Measurements from ENCODE around the gene PTEN. TPM values are rescaled to one million over a fixed set of nuclear protein-coding genes. Genes with fewer than 3 reads are reported as not detected.
"Not testable (repeated sequence)": the region's sequence is repeated elsewhere in the genome, so short reads cannot be mapped to it uniquely, and the experiment has no call there.

PTEN gene
- total and polyA plus RNA-seq, 2 experiments from 2014 or later: 20.8 to 64.0 TPM

DNA sequence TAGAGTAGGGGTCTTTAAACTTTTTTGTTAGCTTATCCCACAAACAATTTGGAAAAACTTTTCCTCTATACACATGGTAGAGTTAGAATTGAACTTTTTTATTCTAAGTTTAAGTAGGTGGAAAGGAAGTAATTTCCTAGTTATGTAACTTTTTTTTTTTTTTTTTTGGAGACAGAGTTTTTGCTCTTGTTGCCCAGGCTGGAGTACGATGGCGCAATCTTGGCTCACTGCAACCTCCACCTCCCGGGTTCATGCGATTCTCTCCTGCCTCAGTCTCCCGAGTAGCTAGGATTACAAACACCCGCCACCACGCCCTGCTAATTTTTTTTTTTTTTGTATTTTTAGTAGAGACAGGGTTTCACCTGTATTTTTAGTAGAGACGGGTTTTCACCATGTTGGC lies 16.7 kb upstream of the PTEN start:
- not testable (repeated sequence) for H3K9me2 ChIP-seq (ENCODE audit: insufficient read depth); ATAC-seq; DNase-seq (ENCODE audit: low spot score); H2AFZ ChIP-seq; H3K27ac Mint-ChIP-seq; H3K27me3 Mint-ChIP-seq (ENCODE audit: insufficient read depth, low read depth, poor library complexity); H3F3A ChIP-seq (replicated peaks; ENCODE audit: low read depth); H3K36me3 ChIP-seq (ENCODE audit: insufficient read depth); H3K79me2 ChIP-seq (replicated peaks; ENCODE audit: insufficient read depth); H3K27me3 ChIP-seq (ENCODE audit: insufficient read depth); H3K4me3 Mint-ChIP-seq; H3K4me3 ChIP-seq; H3K9me3 Mint-ChIP-seq; H4K20me1 ChIP-seq (replicated peaks; ENCODE audit: insufficient read depth); H3K36me3 Mint-ChIP-seq (ENCODE audit: low read depth); H3K4me2 ChIP-seq; H3K27ac ChIP-seq (ENCODE audit: low read depth)
- peaks cover 14% of the 10 kb centered on the region for H3K4me1 Mint-ChIP-seq
- H3K4me1 ChIP-seq (ENCODE audit: insufficient read depth): 0 out of 2 replicates have a peak, but pooled peaks cover 12% of the 10 kb centered on the region

DNA sequence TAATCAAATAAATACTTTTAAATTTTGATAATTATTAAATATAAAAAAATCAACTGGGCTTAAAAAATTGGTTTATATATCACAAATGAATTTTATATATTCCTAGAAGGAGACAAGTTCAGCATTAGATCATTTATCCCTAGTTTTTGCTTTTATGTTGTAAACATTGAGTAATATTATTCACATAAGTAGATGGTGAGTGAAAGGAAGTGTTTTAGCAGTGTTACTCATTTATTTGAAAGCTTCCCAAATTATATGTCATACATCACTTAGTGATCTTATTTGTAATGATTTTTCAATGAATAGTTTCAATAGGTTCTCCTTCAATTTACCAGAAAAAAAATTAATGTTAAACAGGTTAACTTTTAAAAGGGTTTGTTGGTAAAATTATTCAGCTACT lies 15.9 kb upstream of the PTEN start:
- no peak overlapping the region for H3K4me3 Mint-ChIP-seq
- H3K36me3 Mint-ChIP-seq (ENCODE audit: low read depth): no peaks in the 10 kb centered on the region
- Histone ChIP-seq H3K4me3 (no peak overlapping the region), H3K4me2 (no peak overlapping the region), H3K9me2 (ENCODE audit: insufficient read depth) (no peaks in the 10 kb centered on the region), H3K79me2 (replicated peaks; ENCODE audit: insufficient read depth) (no peaks in the 10 kb centered on the region), H3K36me3 (ENCODE audit: insufficient read depth) (no peaks in the 10 kb centered on the region), H3K27me3 (ENCODE audit: insufficient read depth) (no peaks in the 10 kb centered on the region), H4K20me1 (replicated peaks; ENCODE audit: insufficient read depth) (no peaks in the 10 kb centered on the region), H3F3A (replicated peaks; ENCODE audit: low read depth) (no peaks in the 10 kb centered on the region), H2AFZ (no peak overlapping the region), H3K27ac (ENCODE audit: low read depth) (no peak overlapping the region), H3K4me1 (ENCODE audit: insufficient read depth) (0 out of 2 replicates have a peak, but pooled peaks cover 12% of the 10 kb centered on the region)
- no peaks in the 10 kb centered on the region for H3K9me3 Mint-ChIP-seq
- H3K27ac Mint-ChIP-seq: no peak overlapping the region
- peaks cover 14% of the 10 kb centered on the region for H3K4me1 Mint-ChIP-seq
- DNase-seq (ENCODE audit: low spot score) (no peak), ATAC-seq (no peak)
- no peaks in the 10 kb centered on the region for H3K27me3 Mint-ChIP-seq (ENCODE audit: insufficient read depth, low read depth, poor library complexity)
- TF ChIP-seq POLR2AphosphoS5 (IDR thresholded peaks at IDR 0.05; ENCODE audit: low read depth): no peak
- no peak for TF ChIP-seq CREB1 (CRISPR knock-in tag; IDR thresholded peaks at IDR 0.05; ENCODE audit: low read depth)
- TF ChIP-seq EZH2 (IDR thresholded peaks at IDR 0.05; ENCODE audit: low read depth, unreplicated experiment): no peak
- TF ChIP-seq JUNB (IDR thresholded peaks at IDR 0.05; ENCODE audit: unreplicated experiment): no peak
- TF ChIP-seq, protein P1, sequence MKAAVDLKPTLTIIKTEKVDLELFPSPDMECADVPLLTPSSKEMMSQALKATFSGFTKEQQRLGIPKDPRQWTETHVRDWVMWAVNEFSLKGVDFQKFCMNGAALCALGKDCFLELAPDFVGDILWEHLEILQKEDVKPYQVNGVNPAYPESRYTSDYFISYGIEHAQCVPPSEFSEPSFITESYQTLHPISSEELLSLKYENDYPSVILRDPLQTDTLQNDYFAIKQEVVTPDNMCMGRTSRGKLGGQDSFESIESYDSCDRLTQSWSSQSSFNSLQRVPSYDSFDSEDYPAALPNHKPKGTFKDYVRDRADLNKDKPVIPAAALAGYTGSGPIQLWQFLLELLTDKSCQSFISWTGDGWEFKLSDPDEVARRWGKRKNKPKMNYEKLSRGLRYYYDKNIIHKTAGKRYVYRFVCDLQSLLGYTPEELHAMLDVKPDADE (IDR thresholded peaks at IDR 0.05): no peak
- no peak for TF ChIP-seq ZNF114 (CRISPR knock-in tag; IDR thresholded peaks at IDR 0.05)
- no peak for TF ChIP-seq NANOG (IDR thresholded peaks at IDR 0.05; ENCODE audit: borderline replicate concordance)
- TF ChIP-seq, protein P2, sequence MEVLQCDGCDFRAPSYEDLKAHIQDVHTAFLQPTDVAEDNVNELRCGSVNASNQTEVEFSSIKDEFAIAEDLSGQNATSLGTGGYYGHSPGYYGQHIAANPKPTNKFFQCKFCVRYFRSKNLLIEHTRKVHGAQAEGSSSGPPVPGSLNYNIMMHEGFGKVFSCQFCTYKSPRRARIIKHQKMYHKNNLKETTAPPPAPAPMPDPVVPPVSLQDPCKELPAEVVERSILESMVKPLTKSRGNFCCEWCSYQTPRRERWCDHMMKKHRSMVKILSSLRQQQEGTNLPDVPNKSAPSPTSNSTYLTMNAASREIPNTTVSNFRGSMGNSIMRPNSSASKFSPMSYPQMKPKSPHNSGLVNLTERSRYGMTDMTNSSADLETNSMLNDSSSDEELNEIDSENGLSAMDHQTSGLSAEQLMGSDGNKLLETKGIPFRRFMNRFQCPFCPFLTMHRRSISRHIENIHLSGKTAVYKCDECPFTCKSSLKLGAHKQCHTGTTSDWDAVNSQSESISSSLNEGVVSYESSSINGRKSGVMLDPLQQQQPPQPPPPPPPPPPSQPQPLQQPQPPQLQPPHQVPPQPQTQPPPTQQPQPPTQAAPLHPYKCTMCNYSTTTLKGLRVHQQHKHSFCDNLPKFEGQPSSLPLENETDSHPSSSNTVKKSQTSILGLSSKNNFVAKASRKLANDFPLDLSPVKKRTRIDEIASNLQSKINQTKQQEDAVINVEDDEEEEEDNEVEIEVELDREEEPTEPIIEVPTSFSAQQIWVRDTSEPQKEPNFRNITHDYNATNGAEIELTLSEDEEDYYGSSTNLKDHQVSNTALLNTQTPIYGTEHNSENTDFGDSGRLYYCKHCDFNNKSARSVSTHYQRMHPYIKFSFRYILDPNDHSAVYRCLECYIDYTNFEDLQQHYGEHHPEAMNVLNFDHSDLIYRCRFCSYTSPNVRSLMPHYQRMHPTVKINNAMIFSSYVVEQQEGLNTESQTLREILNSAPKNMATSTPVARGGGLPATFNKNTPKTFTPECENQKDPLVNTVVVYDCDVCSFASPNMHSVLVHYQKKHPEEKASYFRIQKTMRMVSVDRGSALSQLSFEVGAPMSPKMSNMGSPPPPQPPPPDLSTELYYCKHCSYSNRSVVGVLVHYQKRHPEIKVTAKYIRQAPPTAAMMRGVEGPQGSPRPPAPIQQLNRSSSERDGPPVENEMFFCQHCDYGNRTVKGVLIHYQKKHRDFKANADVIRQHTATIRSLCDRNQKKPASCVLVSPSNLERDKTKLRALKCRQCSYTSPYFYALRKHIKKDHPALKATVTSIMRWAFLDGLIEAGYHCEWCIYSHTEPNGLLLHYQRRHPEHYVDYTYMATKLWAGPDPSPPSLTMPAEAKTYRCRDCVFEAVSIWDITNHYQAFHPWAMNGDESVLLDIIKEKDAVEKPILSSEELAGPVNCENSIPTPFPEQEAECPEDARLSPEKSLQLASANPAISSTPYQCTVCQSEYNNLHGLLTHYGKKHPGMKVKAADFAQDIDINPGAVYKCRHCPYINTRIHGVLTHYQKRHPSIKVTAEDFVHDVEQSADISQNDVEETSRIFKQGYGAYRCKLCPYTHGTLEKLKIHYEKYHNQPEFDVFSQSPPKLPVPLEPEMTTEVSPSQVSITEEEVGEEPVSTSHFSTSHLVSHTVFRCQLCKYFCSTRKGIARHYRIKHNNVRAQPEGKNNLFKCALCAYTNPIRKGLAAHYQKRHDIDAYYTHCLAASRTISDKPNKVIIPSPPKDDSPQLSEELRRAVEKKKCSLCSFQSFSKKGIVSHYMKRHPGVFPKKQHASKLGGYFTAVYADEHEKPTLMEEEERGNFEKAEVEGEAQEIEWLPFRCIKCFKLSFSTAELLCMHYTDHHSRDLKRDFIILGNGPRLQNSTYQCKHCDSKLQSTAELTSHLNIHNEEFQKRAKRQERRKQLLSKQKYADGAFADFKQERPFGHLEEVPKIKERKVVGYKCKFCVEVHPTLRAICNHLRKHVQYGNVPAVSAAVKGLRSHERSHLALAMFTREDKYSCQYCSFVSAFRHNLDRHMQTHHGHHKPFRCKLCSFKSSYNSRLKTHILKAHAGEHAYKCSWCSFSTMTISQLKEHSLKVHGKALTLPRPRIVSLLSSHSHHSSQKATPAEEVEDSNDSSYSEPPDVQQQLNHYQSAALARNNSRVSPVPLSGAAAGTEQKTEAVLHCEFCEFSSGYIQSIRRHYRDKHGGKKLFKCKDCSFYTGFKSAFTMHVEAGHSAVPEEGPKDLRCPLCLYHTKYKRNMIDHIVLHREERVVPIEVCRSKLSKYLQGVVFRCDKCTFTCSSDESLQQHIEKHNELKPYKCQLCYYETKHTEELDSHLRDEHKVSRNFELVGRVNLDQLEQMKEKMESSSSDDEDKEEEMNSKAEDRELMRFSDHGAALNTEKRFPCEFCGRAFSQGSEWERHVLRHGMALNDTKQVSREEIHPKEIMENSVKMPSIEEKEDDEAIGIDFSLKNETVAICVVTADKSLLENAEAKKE (CRISPR knock-in tag; IDR thresholded peaks at IDR 0.05): no peak
- TF ChIP-seq EZH2phosphoT487 (IDR thresholded peaks at IDR 0.05; ENCODE audit: unreplicated experiment): no peak
- TF ChIP-seq, protein P3, sequence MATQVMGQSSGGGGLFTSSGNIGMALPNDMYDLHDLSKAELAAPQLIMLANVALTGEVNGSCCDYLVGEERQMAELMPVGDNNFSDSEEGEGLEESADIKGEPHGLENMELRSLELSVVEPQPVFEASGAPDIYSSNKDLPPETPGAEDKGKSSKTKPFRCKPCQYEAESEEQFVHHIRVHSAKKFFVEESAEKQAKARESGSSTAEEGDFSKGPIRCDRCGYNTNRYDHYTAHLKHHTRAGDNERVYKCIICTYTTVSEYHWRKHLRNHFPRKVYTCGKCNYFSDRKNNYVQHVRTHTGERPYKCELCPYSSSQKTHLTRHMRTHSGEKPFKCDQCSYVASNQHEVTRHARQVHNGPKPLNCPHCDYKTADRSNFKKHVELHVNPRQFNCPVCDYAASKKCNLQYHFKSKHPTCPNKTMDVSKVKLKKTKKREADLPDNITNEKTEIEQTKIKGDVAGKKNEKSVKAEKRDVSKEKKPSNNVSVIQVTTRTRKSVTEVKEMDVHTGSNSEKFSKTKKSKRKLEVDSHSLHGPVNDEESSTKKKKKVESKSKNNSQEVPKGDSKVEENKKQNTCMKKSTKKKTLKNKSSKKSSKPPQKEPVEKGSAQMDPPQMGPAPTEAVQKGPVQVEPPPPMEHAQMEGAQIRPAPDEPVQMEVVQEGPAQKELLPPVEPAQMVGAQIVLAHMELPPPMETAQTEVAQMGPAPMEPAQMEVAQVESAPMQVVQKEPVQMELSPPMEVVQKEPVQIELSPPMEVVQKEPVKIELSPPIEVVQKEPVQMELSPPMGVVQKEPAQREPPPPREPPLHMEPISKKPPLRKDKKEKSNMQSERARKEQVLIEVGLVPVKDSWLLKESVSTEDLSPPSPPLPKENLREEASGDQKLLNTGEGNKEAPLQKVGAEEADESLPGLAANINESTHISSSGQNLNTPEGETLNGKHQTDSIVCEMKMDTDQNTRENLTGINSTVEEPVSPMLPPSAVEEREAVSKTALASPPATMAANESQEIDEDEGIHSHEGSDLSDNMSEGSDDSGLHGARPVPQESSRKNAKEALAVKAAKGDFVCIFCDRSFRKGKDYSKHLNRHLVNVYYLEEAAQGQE (IDR thresholded peaks at IDR 0.05; ENCODE audit: unreplicated experiment): no peak

Data from GM23338 (cell line).